ENCODE measurements around the gene SRPRA.

DNA sequence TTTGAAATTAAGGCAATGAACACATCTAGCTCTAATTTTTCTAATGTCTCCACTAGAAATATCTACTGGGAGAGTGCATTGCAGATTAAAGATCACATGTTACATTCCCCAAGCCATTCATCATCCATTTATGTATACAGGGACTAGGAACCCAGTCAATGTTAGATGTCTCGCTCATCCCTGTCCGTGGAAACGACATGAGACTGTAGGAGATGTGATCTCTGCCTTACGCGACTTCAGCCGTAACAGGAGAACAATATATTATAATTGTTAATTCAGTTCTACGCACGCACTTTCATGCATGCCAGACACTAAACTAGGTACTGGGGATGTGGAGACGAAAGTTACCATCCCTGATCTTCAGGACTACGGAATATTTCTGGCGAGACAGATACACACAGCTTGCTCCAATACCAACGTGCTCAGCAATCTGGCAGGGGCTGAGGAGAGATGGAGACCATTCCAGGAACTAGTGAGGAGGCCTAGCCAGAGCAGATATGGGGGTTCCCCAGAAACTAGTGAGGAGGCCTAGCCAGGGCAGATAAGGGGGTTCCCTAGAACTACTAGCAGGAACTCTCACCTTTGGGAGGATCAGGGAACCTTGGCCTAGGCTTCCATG lies 35.9 kb upstream of the SRPRA start:
- no peak for TF ChIP-seq EZH2phosphoT487 (IDR thresholded peaks at IDR 0.05; ENCODE audit: borderline replicate concordance)
- TF ChIP-seq, protein P1, sequence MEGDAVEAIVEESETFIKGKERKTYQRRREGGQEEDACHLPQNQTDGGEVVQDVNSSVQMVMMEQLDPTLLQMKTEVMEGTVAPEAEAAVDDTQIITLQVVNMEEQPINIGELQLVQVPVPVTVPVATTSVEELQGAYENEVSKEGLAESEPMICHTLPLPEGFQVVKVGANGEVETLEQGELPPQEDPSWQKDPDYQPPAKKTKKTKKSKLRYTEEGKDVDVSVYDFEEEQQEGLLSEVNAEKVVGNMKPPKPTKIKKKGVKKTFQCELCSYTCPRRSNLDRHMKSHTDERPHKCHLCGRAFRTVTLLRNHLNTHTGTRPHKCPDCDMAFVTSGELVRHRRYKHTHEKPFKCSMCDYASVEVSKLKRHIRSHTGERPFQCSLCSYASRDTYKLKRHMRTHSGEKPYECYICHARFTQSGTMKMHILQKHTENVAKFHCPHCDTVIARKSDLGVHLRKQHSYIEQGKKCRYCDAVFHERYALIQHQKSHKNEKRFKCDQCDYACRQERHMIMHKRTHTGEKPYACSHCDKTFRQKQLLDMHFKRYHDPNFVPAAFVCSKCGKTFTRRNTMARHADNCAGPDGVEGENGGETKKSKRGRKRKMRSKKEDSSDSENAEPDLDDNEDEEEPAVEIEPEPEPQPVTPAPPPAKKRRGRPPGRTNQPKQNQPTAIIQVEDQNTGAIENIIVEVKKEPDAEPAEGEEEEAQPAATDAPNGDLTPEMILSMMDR (conservative IDR thresholded peaks at IDR 0.05; ENCODE audit: low read length) = no peak

Measured in Loucy (cell line).